Astrocyte of the spinal cord (primary cell): ENCODE data around the gene MCUR1.

Experiments
- DNase-seq: peaks from one replicate; pipeline ENCODE4 v3.0.0; 2011; ENCODE audit warnings: low read depth, low spot score
- H3K4me3 ChIP-seq: 2 replicates; pipeline ENCODE4 v1.5.1; 2011; ENCODE audit warnings: low read depth, mild to moderate bottlenecking, low read length, moderate library complexity
- in situ Hi-C: cut with HindIII; loops from 2 replicates; pipeline ENCODE4 v1.10.0; 2017; ENCODE audit warnings: low sequenced_read_pairs
- TF ChIP-seq, protein P1 (sequence below): IDR thresholded peaks from 2 replicates; pipeline ENCODE4 v1.5.1; 2012; ENCODE audit warnings: low read depth, mild to moderate bottlenecking, low read length, inconsistent platforms

Gene MCUR1

DNA sequence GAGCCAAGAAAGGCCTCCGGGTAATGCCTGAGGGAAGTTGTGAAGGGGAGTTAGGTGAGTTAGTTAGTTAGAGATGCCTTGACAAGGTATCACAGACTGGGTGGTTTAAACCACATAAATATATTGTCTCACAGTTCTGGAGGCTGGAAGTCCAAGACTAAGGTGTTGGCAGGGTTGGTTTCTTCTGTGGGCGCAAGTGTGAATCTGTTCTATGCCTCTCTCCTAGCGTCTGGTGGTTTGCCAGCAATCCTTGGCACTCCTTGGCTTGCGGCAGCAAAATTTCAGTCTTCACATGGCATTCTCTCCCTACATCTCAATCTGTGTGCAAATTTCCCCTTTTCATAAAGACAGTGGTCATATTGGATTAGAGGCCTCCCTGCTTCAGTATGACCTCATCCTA is 73.0 kb downstream of the MCUR1 start:
- TF ChIP-seq, protein P1, sequence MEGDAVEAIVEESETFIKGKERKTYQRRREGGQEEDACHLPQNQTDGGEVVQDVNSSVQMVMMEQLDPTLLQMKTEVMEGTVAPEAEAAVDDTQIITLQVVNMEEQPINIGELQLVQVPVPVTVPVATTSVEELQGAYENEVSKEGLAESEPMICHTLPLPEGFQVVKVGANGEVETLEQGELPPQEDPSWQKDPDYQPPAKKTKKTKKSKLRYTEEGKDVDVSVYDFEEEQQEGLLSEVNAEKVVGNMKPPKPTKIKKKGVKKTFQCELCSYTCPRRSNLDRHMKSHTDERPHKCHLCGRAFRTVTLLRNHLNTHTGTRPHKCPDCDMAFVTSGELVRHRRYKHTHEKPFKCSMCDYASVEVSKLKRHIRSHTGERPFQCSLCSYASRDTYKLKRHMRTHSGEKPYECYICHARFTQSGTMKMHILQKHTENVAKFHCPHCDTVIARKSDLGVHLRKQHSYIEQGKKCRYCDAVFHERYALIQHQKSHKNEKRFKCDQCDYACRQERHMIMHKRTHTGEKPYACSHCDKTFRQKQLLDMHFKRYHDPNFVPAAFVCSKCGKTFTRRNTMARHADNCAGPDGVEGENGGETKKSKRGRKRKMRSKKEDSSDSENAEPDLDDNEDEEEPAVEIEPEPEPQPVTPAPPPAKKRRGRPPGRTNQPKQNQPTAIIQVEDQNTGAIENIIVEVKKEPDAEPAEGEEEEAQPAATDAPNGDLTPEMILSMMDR: no peak
- DNase-seq: no peak
- in situ Hi-C loops: no loop called here
- no peak overlapping the region for H3K4me3 ChIP-seq
